Lower lobe of right lung (tissue), 2 donors: ENCODE data around the gene SLC17A1. TPM values are rescaled to one million over a fixed set of nuclear protein-coding genes. Genes with fewer than 3 reads are reported as not detected.

Experiments used
- ATAC-seq, 2 donors: fragments of 200-7000 bp; cut with Tn5 transposase; one replicate each; pipeline ENCODE4 v1.9.1; 2020 to 2022; ENCODE audit warnings: mild to moderate bottlenecking in 2 of 2, moderate library complexity in 2 of 2
- DNase-seq: peaks from one replicate; pipeline ENCODE4 v3.0.0-alpha.2; 2020
- H3K27ac ChIP-seq: fragments of 200-600 bp; one replicate; pipeline ENCODE4 v1.8.0; 2022
- H3K27me3 ChIP-seq: fragments of 200-600 bp; one replicate; pipeline ENCODE4 v1.8.0; 2022; ENCODE audit warnings: low read depth
- H3K36me3 ChIP-seq: fragments of 200-600 bp; one replicate; pipeline ENCODE4 v1.8.0; 2022; ENCODE audit warnings: mild to moderate bottlenecking
- H3K4me1 ChIP-seq: fragments of 200-600 bp; one replicate; pipeline ENCODE4 v1.8.0; 2022
- H3K4me3 ChIP-seq: fragments of 200-600 bp; one replicate; pipeline ENCODE4 v1.8.0; 2022; ENCODE audit warnings: mild to moderate bottlenecking
- H3K9me3 ChIP-seq: fragments of 200-600 bp; one replicate; pipeline ENCODE4 v1.8.0; 2022
- intact Hi-C: fragments of 100-400 bp; cut with DNase I; formaldehyde crosslinking; loops from one replicate; pipeline ENCODE4 v1.11.0; 2022
- total RNA-seq: library from RNA; stranded (reverse); fragmentation: NEBNext Ultra II Directional; extraction: Animal tissue kit (Norgen Biotek cat#: 25700); gene quantifications from one replicate; pipeline ENCODE4 v1.2.1, GENCODE V29; 2021
- TF ChIP-seq, protein P1 (sequence below): fragments of 200-600 bp; IDR thresholded peaks from one replicate; pipeline ENCODE4 v1.8.0; 2022; ENCODE audit warnings: antibody characterized with exemption, mild to moderate bottlenecking
- donor health status: DM: no; HTN: yes; CAD: no; lungs with severe emphysema.

SLC17A1 gene
- total RNA-seq, 1 donor from 2014 or later = not detected

DNA sequence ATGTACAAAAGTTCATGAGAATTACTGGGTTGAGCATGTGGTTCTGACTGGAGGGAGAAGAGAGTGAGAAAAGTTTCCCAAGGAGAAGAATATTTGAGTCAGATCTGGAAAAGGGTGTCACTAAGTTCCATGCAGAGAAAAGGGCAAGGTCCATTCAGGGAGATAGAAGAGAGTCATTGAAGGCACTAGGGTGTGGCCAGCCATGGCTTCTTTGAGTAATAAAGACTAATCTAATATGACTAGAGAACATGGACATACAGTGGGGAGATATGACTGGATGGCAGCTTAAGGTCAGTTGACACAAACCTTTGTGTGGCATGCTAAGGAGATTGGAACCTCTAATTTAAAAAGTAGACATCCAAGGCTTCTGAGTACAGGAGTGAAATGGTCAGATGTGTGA lies 88.0 kb downstream of the SLC17A1 start:
- intact Hi-C loops = no loop called here
- TF ChIP-seq, protein P1, sequence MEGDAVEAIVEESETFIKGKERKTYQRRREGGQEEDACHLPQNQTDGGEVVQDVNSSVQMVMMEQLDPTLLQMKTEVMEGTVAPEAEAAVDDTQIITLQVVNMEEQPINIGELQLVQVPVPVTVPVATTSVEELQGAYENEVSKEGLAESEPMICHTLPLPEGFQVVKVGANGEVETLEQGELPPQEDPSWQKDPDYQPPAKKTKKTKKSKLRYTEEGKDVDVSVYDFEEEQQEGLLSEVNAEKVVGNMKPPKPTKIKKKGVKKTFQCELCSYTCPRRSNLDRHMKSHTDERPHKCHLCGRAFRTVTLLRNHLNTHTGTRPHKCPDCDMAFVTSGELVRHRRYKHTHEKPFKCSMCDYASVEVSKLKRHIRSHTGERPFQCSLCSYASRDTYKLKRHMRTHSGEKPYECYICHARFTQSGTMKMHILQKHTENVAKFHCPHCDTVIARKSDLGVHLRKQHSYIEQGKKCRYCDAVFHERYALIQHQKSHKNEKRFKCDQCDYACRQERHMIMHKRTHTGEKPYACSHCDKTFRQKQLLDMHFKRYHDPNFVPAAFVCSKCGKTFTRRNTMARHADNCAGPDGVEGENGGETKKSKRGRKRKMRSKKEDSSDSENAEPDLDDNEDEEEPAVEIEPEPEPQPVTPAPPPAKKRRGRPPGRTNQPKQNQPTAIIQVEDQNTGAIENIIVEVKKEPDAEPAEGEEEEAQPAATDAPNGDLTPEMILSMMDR = no peak
- Histone ChIP-seq H3K4me1 (no peaks in the 10 kb centered on the region), H3K27ac (no peak overlapping the region), H3K27me3 (no peaks in the 10 kb centered on the region), H3K9me3 (no peaks in the 10 kb centered on the region), H3K4me3 (no peak overlapping the region), H3K36me3 (no peaks in the 10 kb centered on the region)
- DNase-seq (no peak), ATAC-seq (no peak)

DNA sequence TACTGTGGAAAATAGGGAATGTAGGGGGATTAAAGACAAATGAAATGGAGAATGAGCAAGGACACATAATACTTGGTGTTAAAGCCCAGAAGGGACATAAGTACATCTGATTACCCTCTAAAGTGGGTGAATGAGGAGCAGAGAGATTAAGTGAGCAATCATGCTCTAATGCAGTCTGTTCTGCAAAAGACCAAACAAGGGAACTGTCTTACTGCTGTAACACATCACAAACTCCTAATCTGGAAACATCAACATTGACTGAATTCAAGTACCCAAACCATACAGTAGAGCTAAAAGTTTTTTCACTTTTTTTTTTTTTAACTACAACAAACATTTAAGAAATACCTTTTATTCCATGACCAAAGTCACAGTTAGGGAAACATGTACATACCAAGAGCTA lies 96.6 kb downstream of the SLC17A1 start:
- H3K27ac ChIP-seq = no peak overlapping the region
- H3K36me3 ChIP-seq = no peaks in the 10 kb centered on the region
- ATAC-seq (no peak), DNase-seq (no peak)
- H3K4me3 ChIP-seq = no peak overlapping the region
- H3K4me1 ChIP-seq = no peaks in the 10 kb centered on the region
- H3K9me3 ChIP-seq = no peaks in the 10 kb centered on the region
- H3K27me3 ChIP-seq = peaks cover 16% of the 10 kb centered on the region
- TF ChIP-seq, protein P1 = no peak
- intact Hi-C loops = no loop called here

Other genes starting within 250 kb of the SLC17A1 start
- gene SCGN, start 179.8 kb downstream of the SLC17A1 start, total RNA-seq = not detected
- gene SLC17A4, start 77.3 kb downstream of the SLC17A1 start, total RNA-seq = not detected
- gene SLC17A3, start 42.2 kb upstream of the SLC17A1 start, total RNA-seq = not detected
- not detected for gene SLC17A2, start 98.6 kb upstream of the SLC17A1 start, total RNA-seq
- gene TRIM38, start 130.8 kb upstream of the SLC17A1 start, total RNA-seq = 23.0 TPM